Vagina (tissue), 2 donors: Measurements from ENCODE around the gene TPRG1L.

ENCODE experiments used
- POLR2A ChIP-seq, 2 donors: fragments of 450-650 bp; IDR thresholded peaks; one replicate each; pipeline ENCODE4 v1.6.1; 2017; ENCODE audit warnings: antibody characterized with exemption in 2 of 2, mild to moderate bottlenecking in 2 of 2, moderate library complexity in 2 of 2
- TF ChIP-seq, protein P1 (sequence below), 3 experiments: fragments of 450-650 bp in 2 of 3; fragments of 200-600 bp in 1 of 3; sonication (generic) in 1 of 3; IDR thresholded peaks; one replicate each; pipeline ENCODE4 v1.5.1; 2017 to 2019; ENCODE audit warnings: antibody characterized with exemption in 3 of 3, mild to moderate bottlenecking in 2 of 3, moderate library complexity in 2 of 3

GRCh38 chr1:3609769-3610526 is 14.9 kb upstream of the TPRG1L start:
- TF ChIP-seq, protein P1, sequence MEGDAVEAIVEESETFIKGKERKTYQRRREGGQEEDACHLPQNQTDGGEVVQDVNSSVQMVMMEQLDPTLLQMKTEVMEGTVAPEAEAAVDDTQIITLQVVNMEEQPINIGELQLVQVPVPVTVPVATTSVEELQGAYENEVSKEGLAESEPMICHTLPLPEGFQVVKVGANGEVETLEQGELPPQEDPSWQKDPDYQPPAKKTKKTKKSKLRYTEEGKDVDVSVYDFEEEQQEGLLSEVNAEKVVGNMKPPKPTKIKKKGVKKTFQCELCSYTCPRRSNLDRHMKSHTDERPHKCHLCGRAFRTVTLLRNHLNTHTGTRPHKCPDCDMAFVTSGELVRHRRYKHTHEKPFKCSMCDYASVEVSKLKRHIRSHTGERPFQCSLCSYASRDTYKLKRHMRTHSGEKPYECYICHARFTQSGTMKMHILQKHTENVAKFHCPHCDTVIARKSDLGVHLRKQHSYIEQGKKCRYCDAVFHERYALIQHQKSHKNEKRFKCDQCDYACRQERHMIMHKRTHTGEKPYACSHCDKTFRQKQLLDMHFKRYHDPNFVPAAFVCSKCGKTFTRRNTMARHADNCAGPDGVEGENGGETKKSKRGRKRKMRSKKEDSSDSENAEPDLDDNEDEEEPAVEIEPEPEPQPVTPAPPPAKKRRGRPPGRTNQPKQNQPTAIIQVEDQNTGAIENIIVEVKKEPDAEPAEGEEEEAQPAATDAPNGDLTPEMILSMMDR (IDR thresholded peaks at IDR 0.05) = no peak
- no peak for TF ChIP-seq POLR2A (IDR thresholded peaks at IDR 0.05)
